BE2C (cell line): Measurements from ENCODE around the gene RTKN.
"Not testable (repeated sequence)": the region's sequence is repeated elsewhere in the genome, so short reads cannot be mapped to it uniquely, and the experiment has no call there.

Experiments used
- DNase-seq: peaks from one replicate; pipeline ENCODE4 v3.0.0-alpha.2; 2020
- H3K27me3 ChIP-seq: fragments of 250-450 bp; sonication (Bioruptor Pico); 2 replicates; pipeline ENCODE4 v1.5.1; 2020; ENCODE audit warnings: mild to moderate bottlenecking
- H3K36me3 ChIP-seq: fragments of 250-450 bp; sonication (Bioruptor Pico); 2 replicates; pipeline ENCODE4 v1.5.1; 2020; ENCODE audit warnings: mild to moderate bottlenecking
- H3K4me1 ChIP-seq: fragments of 250-450 bp; sonication (Bioruptor Pico); 2 replicates; pipeline ENCODE4 v1.5.1; 2020
- H3K4me3 ChIP-seq: 2 replicates; pipeline ENCODE4 v1.5.1; 2011; ENCODE audit warnings: low read depth, low read length
- H3K9me3 ChIP-seq: fragments of 250-450 bp; sonication (Bioruptor Pico); 2 replicates; pipeline ENCODE4 v1.5.1; 2020
- TF ChIP-seq, protein P1 (sequence below): IDR thresholded peaks from 2 replicates; pipeline ENCODE4 v1.5.1; 2012; ENCODE audit warnings: mild to moderate bottlenecking, low read depth, low read length

Gene RTKN

DNA sequence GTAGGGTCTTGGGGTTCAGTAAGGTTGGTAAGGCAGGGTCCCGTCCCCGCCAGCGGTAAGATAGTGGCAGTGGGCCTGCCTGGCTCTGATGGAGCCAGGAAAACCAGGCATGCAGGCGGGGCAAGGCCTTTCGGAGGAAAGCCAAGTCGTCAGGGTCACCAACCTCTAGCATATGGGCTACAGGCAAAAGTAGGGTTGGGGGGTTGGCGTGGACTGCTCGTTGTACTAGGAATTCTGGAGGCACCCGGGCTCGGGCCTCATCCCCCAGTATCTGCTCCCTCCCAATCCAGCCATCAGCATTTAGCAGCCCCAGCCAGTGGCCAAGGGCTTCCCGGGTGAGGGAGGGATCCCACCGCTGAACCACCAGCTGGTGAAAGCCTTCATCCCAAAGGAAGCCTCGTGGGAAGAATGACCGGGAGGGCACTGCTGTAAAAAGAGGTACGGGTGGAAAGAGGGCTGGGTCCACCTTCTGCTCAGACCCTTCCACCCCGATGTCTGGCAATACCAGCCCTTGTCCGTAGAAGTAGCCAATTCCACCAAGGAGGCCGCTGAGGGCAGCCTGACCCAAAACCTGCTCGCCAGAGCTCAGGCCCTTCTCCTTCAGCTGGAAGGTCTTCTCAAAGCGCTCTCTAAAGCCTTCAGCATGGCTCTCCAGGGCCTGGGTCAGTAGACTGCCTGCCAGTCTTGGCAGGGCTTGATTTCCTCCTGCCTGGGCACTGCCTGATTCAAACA is 20.5 kb upstream of the RTKN start:
- TF ChIP-seq, protein P1, sequence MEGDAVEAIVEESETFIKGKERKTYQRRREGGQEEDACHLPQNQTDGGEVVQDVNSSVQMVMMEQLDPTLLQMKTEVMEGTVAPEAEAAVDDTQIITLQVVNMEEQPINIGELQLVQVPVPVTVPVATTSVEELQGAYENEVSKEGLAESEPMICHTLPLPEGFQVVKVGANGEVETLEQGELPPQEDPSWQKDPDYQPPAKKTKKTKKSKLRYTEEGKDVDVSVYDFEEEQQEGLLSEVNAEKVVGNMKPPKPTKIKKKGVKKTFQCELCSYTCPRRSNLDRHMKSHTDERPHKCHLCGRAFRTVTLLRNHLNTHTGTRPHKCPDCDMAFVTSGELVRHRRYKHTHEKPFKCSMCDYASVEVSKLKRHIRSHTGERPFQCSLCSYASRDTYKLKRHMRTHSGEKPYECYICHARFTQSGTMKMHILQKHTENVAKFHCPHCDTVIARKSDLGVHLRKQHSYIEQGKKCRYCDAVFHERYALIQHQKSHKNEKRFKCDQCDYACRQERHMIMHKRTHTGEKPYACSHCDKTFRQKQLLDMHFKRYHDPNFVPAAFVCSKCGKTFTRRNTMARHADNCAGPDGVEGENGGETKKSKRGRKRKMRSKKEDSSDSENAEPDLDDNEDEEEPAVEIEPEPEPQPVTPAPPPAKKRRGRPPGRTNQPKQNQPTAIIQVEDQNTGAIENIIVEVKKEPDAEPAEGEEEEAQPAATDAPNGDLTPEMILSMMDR, result no peak
- Histone ChIP-seq H3K27me3 (no peaks in the 10 kb centered on the region), H3K36me3 (no peaks in the 10 kb centered on the region; the same call in 1 of the 2 replicates), H3K9me3 (no peaks in the 10 kb centered on the region), H3K4me3 (no peak overlapping the region), H3K4me1 (no peaks in the 10 kb centered on the region)
- no peak for DNase-seq

DNA sequence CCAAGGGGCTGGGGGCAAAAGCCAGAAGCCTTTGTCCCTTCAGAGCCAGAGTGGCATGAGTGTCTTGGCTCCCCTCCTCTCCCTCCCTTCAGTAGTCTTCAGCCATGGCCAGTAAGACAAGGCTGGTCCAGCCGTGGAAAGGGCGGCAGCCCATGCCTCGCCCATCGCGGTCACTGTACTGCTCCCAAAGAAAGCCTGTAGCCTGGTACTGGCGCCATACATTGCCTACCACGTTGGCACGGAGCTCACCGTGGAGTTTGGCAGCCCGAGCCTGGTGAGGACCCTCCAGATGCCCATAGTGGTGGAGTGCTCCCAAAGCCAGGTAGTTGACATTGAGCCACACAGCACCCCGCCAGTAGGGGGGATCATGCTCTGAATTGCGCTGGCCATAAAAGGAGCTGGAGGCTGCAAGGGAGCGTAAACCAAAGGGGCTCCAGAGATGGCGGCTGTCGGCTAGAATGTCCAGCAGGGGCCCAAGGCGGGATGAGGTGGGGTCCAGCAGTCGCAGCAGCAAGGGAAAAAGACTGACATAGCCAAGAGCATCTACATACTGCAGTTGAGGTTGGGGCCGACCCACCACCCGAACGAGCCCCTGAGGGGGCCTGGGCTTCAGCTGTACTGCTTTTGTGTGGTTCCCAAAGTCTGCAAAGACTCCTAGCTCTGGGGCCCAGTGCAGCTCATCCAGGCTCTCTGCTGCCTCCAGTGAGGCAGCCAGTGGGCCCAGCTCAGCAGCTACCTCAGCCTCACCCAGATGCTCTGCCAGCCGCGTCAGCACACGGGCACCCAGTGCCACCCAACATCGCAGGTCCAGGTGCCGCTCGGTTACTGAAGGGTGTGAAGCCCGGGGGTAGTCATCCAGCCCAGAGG is 19.7 kb upstream of the RTKN start:
- TF ChIP-seq, protein P1, result peak; percentile 38
- peak; percentile 25 for DNase-seq
- Histone ChIP-seq H3K4me3 (no peak overlapping the region), H3K9me3 (no peaks in the 10 kb centered on the region), H3K4me1 (no peaks in the 10 kb centered on the region), H3K36me3 (no peaks in the 10 kb centered on the region; the same call in 1 of the 2 replicates), H3K27me3 (no peaks in the 10 kb centered on the region)

DNA sequence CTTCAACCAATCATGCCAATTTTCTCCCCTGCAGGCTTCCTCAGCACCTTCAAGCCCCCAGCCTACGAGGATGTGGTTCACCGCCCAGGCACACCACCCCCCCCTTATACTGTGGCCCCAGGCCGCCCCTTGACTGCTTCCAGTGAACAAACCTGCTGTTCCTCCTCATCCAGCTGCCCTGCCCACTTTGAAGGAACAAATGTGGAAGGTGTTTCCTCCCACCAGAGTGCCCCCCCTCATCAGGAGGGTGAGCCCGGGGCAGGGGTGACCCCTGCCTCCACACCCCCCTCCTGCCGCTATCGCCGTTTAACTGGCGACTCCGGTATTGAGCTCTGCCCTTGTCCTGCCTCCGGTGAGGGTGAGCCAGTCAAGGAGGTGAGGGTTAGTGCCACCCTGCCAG is 18.4 kb upstream of the RTKN start:
- DNase-seq, H3K4me1 ChIP-seq, H3K9me3 ChIP-seq, H3K27me3 ChIP-seq, H3K4me3 ChIP-seq, H3K36me3 ChIP-seq: not testable (repeated sequence)

- not testable (repeated sequence) for H3K9me3 ChIP-seq, H3K27me3 ChIP-seq, DNase-seq, H3K4me1 ChIP-seq, H3K36me3 ChIP-seq
- H3K4me3 ChIP-seq, result peak overlapping the region; percentile 85; the same call in 1 of the 2 replicates
Measured at GRCh38 chr2:74459503-74460118, 17.9 kb upstream of the RTKN start.

GRCh38 chr2:74458938-74459363 is 17.2 kb upstream of the RTKN start:
- no peaks in the 10 kb centered on the region for H3K4me1 ChIP-seq
- H3K9me3 ChIP-seq, result no peaks in the 10 kb centered on the region
- H3K4me3 ChIP-seq, result peak overlapping the region; percentile 85
- no peaks in the 10 kb centered on the region; the same call in 1 of the 2 replicates for H3K36me3 ChIP-seq
- no peaks in the 10 kb centered on the region for H3K27me3 ChIP-seq
- DNase-seq, result no peak
- TF ChIP-seq, protein P1, result no peak

DNA sequence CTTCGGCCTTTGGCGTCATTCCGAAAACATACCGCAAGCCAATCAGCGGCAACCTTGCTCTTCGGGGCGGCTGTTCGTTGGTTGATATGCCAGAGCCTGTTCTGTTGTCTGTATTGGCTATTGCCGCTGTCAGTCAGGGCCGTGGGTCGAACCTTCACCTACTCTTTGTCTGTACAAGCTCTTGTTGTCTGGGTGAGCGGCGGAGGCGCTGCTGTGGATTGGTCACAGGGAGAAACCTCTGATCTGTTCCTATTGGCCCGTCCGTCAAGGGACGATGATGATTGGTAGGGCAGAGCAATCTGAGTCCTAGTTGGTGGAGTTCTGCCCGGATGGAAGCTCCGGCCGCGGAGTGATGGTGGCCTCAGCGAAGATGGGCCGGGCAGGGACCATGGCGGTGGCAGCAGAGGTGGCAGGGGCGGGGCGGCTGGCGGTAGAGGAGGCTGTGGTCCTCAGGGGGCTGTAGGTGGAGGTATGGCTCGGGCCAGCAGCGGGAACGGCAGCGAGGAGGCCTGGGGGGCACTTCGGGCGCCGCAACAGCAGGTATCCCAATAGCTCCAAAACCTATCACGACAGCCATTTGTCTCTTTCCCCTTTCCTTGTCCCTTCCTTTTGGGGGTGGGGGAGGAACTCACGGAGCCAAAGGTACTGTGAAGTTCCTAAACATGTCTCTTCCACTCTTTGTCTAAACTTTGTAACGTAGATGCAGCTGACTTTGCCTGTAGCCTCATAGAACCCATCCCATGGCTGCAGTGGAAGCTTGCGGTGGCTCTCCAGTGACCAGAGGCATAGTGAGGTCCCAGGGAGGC is 16.6 kb upstream of the RTKN start, which contains the start of gene WBP1:
Gene WBP1 (plus strand): TSS at position 307 of the 806 bp plus-strand sequence. CDS start 165 bp downstream, at position 472.
- TF ChIP-seq, protein P1, result no peak
- no peaks in the 10 kb centered on the region for H3K27me3 ChIP-seq
- DNase-seq, result peak; percentile 95

More for the DNA sequence above, 16.6 kb upstream of the RTKN start, which contains the start of gene WBP1:
- H3K4me3 ChIP-seq, result peak within 1 kb of the TSS; percentile 85
- H3K36me3 ChIP-seq, result no peaks in the 10 kb centered on the region; the same call in 1 of the 2 replicates
- no peaks in the 10 kb centered on the region for H3K9me3 ChIP-seq
- no peaks in the 10 kb centered on the region for H3K4me1 ChIP-seq
